KOPT-K1 (cell line): ENCODE measurements around the gene CDH2.

Experiments
- H3K27ac ChIP-seq: fragments of 200-600 bp; sonication (generic); 2 replicates; pipeline ENCODE4 v1.5.1; 2016; ENCODE audit warnings: antibody characterized with exemption, mild to moderate bottlenecking, low read depth, low read length; ENCODE audit not compliant: poor library complexity, severe bottlenecking
- H3K36me3 ChIP-seq: fragments of 200-600 bp; sonication (generic); 2 replicates; pipeline ENCODE4 v1.5.1; 2017; ENCODE audit warnings: antibody characterized with exemption, mild to moderate bottlenecking, low read length, moderate library complexity; ENCODE audit not compliant: insufficient read depth
- H3K9me3 ChIP-seq: fragments of 200-600 bp; sonication (generic); 2 replicates; pipeline ENCODE4 v1.5.1; 2017; ENCODE audit warnings: antibody characterized with exemption, low read length, mild to moderate bottlenecking; ENCODE audit not compliant: insufficient read depth, poor library complexity, severe bottlenecking

The CDH2 gene

GRCh38 chr18:28065031-28065792 is 111.7 kb downstream of the CDH2 start:
- no peak overlapping the region for H3K27ac ChIP-seq
- no peaks in the 10 kb centered on the region for H3K9me3 ChIP-seq

DNA sequence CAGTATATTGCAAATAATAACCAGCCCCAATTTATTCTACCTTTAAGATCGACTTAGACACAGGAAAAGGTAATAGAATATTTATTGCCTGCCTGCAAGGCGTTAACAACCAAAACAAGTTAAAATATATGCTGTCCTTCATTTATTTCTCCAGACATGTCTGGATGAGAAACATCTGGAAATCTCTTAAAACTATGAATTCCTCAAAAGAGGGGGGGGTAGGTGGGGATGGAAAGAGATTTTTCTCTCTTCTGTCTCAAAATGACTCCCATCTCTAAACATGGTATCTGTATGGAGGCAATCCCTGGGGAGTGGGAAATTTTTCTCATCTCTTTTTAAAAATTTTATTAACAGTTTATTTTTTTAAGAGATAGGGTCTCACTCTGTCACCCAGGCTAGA is 113.0 kb downstream of the CDH2 start:
- no peaks in the 10 kb centered on the region for H3K9me3 ChIP-seq
- no peak overlapping the region for H3K27ac ChIP-seq
- no peaks in the 10 kb centered on the region for H3K36me3 ChIP-seq

More at GRCh38 chr18:28065031-28065792, 111.7 kb downstream of the CDH2 start:
- H3K36me3 ChIP-seq: no peaks in the 10 kb centered on the region

DNA sequence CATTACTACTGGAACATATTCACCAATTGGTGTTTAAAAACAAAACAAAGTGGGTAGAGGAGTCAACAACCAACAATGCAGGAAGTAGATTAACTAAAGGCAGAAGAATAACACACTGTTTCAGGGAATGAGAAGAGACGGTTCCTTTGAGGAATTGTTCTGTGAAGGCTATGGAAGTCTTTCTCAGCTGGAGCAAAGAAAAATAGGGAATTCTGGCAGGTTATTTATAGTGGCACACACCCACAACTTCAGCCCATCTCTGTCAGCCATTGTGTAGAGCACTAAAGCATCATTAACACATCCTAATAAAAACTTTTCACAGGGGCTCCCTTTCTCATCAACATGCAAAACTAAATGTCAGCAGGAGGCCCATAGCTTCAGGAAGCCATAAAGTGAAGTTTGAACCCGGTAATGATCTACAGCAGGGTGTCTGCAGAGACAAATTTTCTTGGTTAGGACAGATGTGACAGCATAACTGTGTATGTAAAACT is 113.6 kb downstream of the CDH2 start:
- Histone ChIP-seq H3K9me3 (no peaks in the 10 kb centered on the region), H3K27ac (no peak overlapping the region), H3K36me3 (no peaks in the 10 kb centered on the region)

GRCh38 chr18:28062443-28062842 is 114.5 kb downstream of the CDH2 start:
- no peaks in the 10 kb centered on the region for H3K36me3 ChIP-seq
- no peaks in the 10 kb centered on the region for H3K9me3 ChIP-seq
- H3K27ac ChIP-seq: no peak overlapping the region

- no peak overlapping the region for H3K27ac ChIP-seq
- H3K9me3 ChIP-seq: no peaks in the 10 kb centered on the region
- H3K36me3 ChIP-seq: no peaks in the 10 kb centered on the region
These were observed 117.1 kb downstream of the CDH2 start for GRCh38 chr18:28059861-28060260.

DNA sequence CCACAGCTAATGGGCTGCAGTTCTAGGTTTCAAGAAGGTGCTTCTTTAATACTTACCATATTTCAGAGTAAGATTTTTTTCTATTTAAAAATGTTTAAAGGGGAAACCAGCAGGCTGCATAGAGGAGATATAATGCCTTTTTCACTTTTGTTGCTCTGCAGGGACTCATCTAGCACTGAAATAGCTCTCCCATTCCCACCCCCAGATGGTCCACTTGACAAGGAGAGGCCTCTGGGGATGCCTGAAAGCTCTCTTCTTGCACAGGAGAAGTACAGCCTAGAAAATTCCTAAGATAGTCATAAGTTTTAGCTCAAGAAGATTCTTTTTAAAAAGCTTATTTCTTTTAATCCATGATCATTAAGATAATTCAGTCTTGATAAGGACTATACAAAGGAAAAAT is 126.4 kb downstream of the CDH2 start:
- no peak overlapping the region for H3K27ac ChIP-seq
- no peaks in the 10 kb centered on the region for H3K36me3 ChIP-seq
- no peaks in the 10 kb centered on the region for H3K9me3 ChIP-seq

GRCh38 chr18:28048612-28049011 is 128.3 kb downstream of the CDH2 start:
- no peak overlapping the region for H3K27ac ChIP-seq
- H3K36me3 ChIP-seq: no peaks in the 10 kb centered on the region
- no peaks in the 10 kb centered on the region for H3K9me3 ChIP-seq

- no peaks in the 10 kb centered on the region for H3K9me3 ChIP-seq
- H3K36me3 ChIP-seq: no peaks in the 10 kb centered on the region
- no peak overlapping the region for H3K27ac ChIP-seq
These were observed 131.1 kb downstream of the CDH2 start for GRCh38 chr18:28045880-28046279.

DNA sequence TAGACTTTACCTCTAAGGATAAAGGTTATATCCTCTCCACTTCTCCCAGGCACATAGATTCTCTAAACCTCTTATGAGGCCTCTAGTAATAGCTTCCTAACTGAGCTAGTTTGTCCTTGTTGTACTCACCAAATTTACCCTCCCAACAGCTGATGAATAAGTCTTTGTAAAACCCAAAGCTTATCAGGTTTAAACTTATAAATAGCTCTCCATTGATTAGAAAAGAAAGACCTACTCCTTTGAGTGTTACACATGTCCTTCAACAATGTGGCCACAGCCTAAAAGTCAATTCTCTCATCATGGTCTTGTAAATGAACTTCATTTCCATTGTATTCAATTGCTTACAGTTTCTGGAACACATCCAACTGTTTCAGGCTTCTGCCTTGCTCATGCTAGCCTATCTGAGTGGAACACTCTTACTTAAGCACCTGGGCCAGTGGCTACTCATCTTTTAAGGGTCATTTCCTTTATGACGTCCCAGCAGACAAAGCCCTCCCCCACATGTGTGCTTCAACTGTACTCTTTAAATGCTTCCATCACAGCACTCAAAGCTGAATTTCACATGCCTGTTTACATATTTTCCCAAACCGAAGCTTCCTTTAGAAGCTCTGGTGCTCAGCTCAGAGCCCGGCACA is 131.6 kb downstream of the CDH2 start:
- Histone ChIP-seq H3K9me3 (no peaks in the 10 kb centered on the region), H3K36me3 (no peaks in the 10 kb centered on the region), H3K27ac (no peak overlapping the region)

- Histone ChIP-seq H3K9me3 (no peaks in the 10 kb centered on the region), H3K27ac (no peak overlapping the region), H3K36me3 (no peaks in the 10 kb centered on the region)
These were observed 132.9 kb downstream of the CDH2 start for GRCh38 chr18:28044036-28044435.

GRCh38 chr18:28043631-28044030 is 133.3 kb downstream of the CDH2 start:
- no peaks in the 10 kb centered on the region for H3K9me3 ChIP-seq
- H3K27ac ChIP-seq: no peak overlapping the region
- no peaks in the 10 kb centered on the region for H3K36me3 ChIP-seq

DNA sequence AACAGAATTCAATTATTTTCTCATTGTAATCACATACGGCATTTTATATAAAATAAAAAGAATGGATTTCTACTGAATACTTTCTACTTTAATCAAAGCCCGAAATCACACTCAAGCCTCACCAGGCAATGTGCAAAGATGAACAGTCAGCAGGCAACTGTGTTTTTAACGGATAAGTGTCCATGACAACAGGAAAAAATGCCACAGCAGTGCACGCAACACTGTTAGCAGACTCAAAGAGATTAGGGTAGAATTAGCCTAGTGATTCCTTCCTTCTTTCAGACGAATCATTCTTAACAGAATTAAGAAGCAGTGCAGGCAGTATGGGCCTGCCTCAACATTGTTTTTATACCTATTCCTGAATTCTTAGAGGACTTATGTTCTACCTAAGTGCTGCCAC is 135.6 kb downstream of the CDH2 start:
- Histone ChIP-seq H3K27ac (no peak overlapping the region), H3K9me3 (no peaks in the 10 kb centered on the region)

DNA sequence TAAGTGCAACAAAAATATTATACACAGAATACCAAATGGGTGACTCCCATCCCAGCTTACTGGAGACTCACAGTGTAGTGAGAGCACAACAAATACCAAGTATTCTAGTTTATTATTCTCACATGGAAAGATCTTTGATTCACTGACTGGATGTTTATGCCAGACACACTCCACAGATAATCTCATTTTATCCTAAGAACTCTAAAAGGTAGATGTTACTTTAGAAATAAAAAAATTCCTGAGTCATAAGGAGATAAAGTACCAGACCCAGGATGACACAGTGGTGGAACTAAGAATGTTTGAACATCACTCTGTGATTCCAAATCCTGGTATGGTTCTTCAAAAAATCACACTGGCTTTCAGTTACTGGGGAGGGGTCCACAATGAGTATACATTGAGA is 136.2 kb downstream of the CDH2 start:
- Histone ChIP-seq H3K9me3 (no peaks in the 10 kb centered on the region), H3K36me3 (no peaks in the 10 kb centered on the region), H3K27ac (no peak overlapping the region)

More for the DNA sequence above, 135.6 kb downstream of the CDH2 start:
- H3K36me3 ChIP-seq: no peaks in the 10 kb centered on the region

DNA sequence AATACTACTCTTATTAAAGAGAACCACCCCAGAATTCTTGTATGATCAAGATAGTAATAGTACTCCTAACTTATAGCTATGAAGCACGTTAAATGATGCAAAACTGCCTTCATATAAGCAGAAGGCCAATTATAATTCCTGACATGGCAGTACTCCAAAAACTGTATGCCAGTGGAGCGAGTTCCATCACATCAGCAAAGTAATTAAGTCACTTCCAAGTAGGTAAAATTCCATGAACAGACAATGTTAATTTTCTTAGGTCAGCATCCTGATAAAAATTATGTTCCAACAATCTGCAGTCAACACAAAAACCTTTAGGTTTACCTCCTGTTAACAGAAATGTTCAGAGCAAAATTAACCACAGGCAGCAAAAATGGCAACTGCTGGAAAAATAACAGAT is 136.7 kb downstream of the CDH2 start:
- Histone ChIP-seq H3K36me3 (no peaks in the 10 kb centered on the region), H3K9me3 (no peaks in the 10 kb centered on the region), H3K27ac (no peak overlapping the region)

DNA sequence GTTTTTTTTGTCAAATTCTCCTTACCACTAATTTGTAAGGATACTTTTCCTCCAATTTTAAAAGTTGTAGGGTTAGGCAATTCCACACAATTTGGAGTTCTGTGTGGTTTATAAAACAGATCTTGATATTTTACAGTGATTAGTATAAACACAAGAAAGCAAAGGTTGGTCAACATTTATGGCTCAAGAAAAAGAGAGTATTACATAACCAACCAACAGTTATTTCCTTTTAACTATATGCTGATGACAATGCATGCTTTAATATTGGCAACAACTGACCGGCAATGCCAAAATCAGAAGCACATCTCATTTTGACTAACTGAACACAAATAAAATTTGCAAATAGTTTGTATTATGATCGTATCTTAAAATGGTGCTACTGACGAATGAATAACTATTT is 137.2 kb downstream of the CDH2 start:
- H3K9me3 ChIP-seq: no peaks in the 10 kb centered on the region
- H3K36me3 ChIP-seq: no peaks in the 10 kb centered on the region
- no peak overlapping the region for H3K27ac ChIP-seq

DNA sequence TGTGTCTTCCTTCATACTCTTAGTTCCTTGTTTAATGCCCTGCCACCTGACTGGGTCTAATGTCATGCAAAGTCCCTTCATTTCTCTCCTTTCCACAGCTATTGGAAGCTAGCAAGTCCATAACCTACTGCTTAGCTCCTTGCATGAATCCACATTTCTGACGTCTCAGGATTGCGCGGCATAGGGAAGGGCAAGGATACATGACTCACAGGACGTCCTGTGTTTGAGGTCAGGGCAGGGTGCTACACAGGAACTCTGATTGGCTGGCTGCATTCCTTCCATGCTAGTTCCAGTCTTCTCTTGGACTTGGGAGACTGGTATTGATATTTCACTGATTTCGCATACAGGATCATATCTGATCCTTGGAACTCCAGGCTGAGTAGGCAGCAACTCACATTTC is 137.9 kb downstream of the CDH2 start:
- no peaks in the 10 kb centered on the region for H3K9me3 ChIP-seq
- no peaks in the 10 kb centered on the region for H3K36me3 ChIP-seq
- no peak overlapping the region for H3K27ac ChIP-seq
